ENCODE measurements around the gene SH3RF3.

SH3RF3 gene

GRCh38 chr2:109454765-109455394 is 325.9 kb downstream of the SH3RF3 start:
- no peak for TF ChIP-seq POLR2A (IDR thresholded peaks at IDR 0.05; ENCODE audit: extremely low read depth, insufficient read length)
- TF ChIP-seq, protein P1, sequence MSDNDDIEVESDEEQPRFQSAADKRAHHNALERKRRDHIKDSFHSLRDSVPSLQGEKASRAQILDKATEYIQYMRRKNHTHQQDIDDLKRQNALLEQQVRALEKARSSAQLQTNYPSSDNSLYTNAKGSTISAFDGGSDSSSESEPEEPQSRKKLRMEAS (IDR thresholded peaks at IDR 0.05; ENCODE audit: low read depth, low read length) = no peak
- TF ChIP-seq CTCF (IDR thresholded peaks at IDR 0.05; ENCODE audit: low read depth, low read length) = no peak
- no peak for DNase-seq (ENCODE audit: low read depth)
- no peak overlapping the region for H3K4me3 ChIP-seq (ENCODE audit: low read depth, low read length)

GRCh38 chr2:109455731-109456691 is 327.0 kb downstream of the SH3RF3 start:
- H3K4me3 ChIP-seq (ENCODE audit: low read depth, low read length) = no peak overlapping the region
- no peak for TF ChIP-seq MYC (IDR thresholded peaks at IDR 0.05; ENCODE audit: low read depth, low read length)
- no peak for TF ChIP-seq POLR2A (IDR thresholded peaks at IDR 0.05; ENCODE audit: extremely low read depth, insufficient read length)
- no peak for TF ChIP-seq CTCF (IDR thresholded peaks at IDR 0.05; ENCODE audit: low read depth, low read length)
- TF ChIP-seq, protein P1 (IDR thresholded peaks at IDR 0.05; ENCODE audit: low read depth, low read length) = no peak
- no peak for DNase-seq (ENCODE audit: low read depth)

- no peak for DNase-seq (ENCODE audit: low read depth)
- H3K4me3 ChIP-seq (ENCODE audit: low read depth, low read length) = no peak overlapping the region
- TF ChIP-seq MYC (IDR thresholded peaks at IDR 0.05; ENCODE audit: low read depth, low read length) (no peak), CTCF (IDR thresholded peaks at IDR 0.05; ENCODE audit: low read depth, low read length) (no peak), POLR2A (IDR thresholded peaks at IDR 0.05; ENCODE audit: extremely low read depth, insufficient read length) (no peak)
- TF ChIP-seq, protein P1 (IDR thresholded peaks at IDR 0.05; ENCODE audit: low read depth, low read length) = no peak
Observed at GRCh38 chr2:109456776-109457175, 327.8 kb downstream of the SH3RF3 start.

DNA sequence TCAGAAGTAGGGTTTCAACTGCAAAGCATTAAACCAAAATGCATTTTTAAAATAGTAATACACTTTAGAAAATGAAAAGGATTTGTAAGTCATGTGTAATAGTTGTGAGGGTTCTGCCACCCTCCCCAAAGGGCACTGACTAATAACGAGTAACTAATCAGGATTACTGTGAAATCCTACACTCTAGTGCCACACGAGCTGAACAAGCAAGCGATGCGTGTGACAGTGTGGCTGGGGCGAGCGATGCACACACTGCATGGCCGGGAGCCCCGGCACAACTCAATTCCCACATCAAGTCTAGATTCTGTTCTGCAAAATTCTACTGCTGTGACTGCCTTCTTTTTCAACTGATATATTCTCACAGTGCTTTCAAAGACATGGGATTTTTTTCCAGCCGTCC is 328.4 kb downstream of the SH3RF3 start:
- no peak overlapping the region for H3K4me3 ChIP-seq (ENCODE audit: low read depth, low read length)
- TF ChIP-seq CTCF (IDR thresholded peaks at IDR 0.05; ENCODE audit: low read depth, low read length) (no peak), MYC (IDR thresholded peaks at IDR 0.05; ENCODE audit: low read depth, low read length) (no peak), POLR2A (IDR thresholded peaks at IDR 0.05; ENCODE audit: extremely low read depth, insufficient read length) (no peak)
- TF ChIP-seq, protein P1 (IDR thresholded peaks at IDR 0.05; ENCODE audit: low read depth, low read length) = no peak
- no peak for DNase-seq (ENCODE audit: low read depth)

DNA sequence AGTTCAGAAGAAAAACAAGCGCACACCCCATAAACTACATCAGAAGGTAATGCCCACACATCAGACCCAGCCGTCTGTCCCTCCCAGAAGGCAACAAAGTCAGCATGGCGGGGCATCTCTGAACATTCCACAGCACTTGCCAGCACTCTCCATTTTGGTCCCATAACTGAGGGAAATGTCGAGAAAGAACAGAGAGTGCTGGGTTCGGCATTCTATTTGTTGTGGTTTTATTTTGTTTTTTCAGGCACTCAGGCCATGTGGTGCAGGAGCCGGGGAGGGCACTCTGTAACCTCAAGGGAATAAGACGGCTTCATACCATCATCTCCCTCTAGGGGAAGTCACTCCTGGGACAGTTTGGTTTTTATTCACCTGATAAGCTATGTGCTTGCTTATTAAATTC is 328.8 kb downstream of the SH3RF3 start:
- DNase-seq (ENCODE audit: low read depth) = peak; percentile 78
- H3K4me3 ChIP-seq (ENCODE audit: low read depth, low read length) = no peak overlapping the region
- TF ChIP-seq CTCF (IDR thresholded peaks at IDR 0.05; ENCODE audit: low read depth, low read length) (peak; percentile 21), POLR2A (IDR thresholded peaks at IDR 0.05; ENCODE audit: extremely low read depth, insufficient read length) (no peak), MYC (IDR thresholded peaks at IDR 0.05; ENCODE audit: low read depth, low read length) (peak; percentile 35; the same call in 1 of the 2 replicates)
- TF ChIP-seq, protein P1 (IDR thresholded peaks at IDR 0.05; ENCODE audit: low read depth, low read length) = 0 out of 2 replicates have a peak, but pooled peaks have one; percentile 36

Data from NB4 (cell line).